Measurements from ENCODE around the gene INF2.
"Not testable (repeated sequence)": the region's sequence is repeated elsewhere in the genome, so short reads cannot be mapped to it uniquely, and the experiment has no call there.

Gene INF2

DNA sequence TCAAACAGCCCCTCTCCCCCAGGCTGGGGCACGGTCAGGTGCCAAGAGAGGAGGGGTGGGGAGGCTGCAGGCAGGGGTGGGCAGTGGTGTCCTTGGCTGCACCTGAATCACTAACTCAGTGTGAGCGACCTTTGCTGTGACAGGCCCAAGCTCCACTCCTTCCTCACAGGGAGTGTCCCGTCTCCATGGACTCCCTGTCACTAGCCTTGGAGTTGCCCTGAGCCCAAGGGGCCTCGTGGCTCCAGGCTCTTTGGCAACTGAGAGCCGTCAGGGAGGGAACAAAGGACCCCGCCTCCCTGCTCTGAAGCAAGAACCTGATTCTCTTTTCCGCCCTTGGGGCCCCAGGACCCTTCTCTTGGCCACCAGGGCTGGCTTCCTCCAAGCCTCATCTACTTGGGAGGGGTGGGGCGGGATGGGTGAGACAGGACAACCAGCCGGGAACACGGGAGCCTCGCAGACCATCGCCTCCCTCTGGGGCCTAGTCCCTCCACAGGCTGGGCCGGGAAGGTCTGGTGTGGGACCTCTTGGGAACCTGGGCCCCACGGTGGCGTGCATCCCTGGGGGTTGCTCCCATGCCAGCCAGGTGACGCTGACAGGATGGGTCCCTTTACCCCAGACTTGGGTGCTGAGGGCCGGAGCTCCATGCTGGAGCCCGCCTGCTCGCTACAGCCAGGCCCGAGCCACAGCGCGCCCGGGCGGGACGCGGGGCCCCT lies 33.7 kb downstream of the INF2 start:
- DNase-seq: no peak

- DNase-seq: peak; percentile 34
Measured at GRCh38 chr14:104723651-104724406, 34.4 kb downstream of the INF2 start, which contains the start of gene ADSS1. Gene ADSS1, plus strand, starts transcription at chr14:104724229. Its CDS starts 42 bp downstream, at chr14:104724271.

DNA sequence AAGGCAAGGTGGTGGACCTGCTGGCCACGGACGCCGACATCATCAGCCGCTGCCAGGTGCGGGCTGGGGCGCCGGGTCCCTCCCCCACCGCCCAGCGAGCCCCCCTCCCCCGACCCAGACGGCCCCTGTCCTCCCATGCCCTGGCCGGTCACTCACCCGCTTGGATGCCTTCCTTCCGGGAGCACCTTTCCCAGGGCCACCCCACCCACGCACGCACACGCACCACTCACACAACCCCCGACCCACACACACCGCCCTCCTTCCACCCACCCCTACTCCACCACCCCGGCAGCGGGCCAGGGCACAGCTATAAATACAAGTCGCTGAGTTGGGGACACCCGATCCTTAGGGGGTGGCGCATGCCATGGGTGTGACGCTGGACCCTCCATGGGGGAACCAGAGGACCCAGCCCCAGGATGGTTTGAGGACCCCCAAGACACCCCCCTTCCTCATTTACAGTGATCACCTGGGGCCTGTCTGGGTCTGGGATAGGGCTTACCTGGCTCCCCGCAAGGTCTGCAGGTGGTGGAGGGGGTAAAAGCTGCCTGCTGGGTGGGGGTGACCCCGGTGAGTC lies 35.1 kb downstream of the INF2 start:
- no peak for DNase-seq

DNA sequence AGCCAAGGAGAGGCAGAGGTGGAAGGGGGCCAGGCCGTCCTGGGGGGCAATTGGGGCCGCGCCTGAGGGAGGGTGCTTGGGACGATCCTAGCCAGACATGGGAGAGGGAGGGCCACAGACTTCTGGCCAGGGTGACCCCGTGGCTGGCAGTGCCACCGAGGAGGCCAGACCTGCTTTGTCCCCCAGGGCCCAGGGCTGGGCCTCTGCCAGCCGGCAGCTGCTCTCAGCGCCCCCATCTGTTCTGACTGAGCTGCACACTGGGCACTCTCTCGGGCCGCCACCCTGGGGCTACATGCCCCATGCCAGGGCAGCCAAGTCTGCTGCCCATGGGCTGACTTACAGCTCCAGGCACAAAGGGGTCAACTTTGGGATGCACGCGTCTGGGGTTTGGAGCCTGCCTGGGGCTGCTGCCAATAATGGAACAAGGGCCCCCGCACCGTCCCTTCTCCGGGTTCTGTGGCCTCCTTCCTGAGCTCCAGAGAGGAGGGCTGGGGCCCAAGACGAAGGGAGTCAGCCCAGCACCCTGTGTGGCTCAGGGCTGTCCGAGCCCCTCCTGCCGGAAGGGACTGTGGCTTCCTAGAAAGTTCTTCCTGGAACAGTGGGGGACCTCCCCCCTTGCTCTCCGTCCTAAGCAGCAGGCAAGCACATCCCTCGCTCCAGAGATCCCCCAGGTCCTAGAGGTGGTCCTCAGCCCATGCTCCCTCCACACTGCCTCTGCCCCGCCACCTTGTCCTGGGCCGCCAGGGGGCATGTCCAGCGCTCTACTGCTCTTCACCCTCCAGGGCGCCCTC lies 35.8 kb downstream of the INF2 start:
- peak; percentile 29 for DNase-seq

DNA sequence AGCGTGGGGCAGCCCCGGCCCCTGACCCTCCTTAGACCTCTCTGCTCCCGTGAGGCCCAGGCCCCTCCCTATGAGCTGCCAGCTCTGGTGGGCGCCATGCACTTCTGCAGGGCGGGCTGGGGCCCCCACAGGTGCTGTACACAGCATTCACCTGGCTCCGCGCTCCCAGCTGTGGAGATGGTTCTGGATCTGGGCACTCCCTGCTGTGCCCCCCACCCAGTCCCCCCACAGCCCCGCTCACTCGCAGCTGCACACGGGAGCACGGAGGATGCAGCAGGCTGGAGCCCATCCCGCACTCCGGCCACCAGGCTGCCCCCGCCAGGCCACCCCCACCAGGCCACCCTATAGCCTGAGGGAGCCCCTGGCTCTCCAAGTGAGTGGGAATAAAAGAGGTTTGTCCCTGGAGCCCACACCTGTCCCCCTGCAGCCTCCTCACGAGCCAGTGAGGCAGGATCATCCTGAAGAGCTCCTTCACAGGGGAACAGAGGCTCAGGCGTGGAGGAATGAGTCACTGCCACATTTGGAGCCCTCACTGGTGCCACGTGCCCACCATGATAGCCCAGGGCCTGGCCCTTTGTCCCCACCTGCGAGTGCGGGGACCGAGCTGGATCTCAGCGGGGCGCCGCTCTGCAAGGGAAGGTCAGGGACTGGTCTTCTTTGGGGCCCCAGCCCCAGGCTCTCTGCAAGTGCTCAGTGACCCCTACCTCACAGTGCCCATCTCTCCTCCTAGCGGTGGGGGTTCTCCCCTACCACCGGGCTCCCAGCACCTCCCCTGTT lies 36.5 kb downstream of the INF2 start:
- DNase-seq: no peak

- no peak for DNase-seq
Measured at GRCh38 chr14:104726600-104727451, 37.4 kb downstream of the INF2 start.

- no peak for DNase-seq
Measured at GRCh38 chr14:104728631-104729030, 39.2 kb downstream of the INF2 start.

- not testable (repeated sequence) for DNase-seq
Measured at GRCh38 chr14:104729176-104729834, 39.9 kb downstream of the INF2 start.

DNA sequence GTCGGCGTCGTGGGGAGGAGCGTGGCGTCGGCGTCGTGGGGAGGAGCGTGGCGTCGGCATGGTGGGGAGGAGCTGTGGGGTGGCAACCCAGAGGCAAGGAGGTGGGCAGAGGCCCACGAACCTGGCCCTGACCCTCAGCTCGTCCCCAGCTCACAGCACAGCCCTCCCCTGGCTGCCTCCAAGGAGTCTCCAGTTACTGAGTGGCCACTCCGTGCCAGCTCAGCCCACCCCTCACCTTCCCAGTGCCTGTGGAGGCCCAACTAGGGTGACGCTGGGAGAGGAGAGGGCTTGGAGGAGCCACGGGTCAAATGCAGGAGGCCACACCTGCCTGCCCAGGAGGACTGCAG lies 40.4 kb downstream of the INF2 start:
- no peak for DNase-seq

DNA sequence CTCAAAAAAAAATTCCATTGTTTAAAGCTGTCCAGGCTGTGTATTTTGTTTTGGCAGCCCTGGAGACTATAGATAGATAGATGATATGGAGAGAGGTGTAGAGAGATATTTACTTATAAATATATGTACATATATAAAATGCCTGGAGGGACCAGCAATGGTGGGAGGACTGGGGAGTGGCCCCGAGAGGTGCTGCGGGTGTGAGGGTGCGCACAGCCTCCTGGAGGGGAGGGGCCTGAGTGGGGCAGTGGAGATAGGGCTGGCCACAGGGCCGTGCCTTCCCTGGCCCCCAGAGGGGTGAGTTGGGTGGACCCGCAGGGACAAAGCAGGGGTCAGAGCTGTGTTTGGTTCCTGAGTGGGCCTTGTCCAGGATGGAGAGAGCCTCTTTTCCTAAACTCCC lies 41.1 kb downstream of the INF2 start:
- DNase-seq: no peak

DNA sequence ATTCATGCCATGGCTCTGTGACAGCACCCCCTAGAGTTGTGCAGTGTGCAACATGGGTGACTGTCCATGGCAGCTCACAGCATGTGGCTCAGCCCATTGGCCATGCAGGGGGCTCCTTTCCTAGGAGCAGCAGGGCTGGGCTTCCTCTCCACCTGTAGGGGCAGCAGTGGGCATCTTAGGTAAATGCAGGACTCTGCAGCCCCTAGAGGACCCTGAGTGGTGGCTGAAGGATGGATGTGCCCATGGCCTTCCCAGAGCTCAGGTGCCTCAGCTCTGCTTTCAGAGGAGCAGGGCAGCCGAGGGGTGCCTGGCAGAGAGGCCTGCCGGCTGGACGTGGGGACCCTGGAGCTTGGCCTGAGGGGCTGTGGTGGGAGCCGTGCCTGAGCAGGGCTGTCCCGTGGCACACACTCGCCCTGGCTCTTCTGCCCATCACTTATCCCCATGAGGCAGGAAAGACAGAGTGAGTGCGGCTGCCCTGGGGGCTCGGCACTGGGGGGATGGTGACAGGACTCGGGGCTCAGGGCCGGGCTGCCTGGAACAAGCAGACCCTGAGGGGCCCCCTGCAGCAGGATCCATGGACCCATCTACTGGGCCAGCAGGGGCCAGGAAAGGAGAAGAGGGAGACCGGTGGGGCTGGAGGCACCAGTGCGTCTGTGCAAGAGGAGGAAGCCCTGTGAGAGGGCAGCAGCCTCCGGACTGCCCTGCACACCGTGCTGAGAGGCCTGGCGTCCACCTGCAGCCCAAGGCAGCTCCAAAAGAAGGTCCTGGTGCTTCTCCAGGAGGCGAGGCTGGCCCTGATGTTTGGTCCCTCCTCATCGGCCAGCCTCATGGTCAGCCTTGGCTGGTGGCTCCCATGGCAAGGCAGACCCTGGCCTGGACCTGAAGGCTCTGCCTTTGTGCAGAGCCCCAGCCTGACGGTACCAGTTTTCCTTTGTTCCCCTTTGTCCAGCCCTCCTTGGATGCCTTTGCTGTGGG lies 42.2 kb downstream of the INF2 start:
- DNase-seq: no peak

DNA sequence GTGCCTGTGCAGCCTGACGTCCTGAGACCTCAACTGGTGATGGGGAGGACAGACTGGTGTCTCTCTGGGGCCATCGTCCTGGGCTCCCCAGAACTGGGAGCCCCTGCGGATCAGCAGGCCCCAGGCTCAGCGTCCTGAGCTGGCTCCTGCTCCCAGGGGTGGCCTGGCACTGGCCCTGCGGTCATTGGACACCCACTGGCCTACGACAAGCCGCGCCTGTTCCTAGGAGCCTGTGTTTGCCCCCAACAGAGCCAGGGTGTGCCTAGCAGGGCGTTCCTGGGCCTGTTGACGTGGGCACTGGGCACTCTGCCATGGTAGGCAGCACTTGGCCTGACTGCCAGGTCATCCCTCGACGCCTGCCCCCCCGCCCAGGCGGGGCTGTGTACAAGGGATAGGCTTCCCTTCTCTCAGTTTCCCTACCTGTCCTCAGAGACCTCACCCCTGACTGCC lies 43.0 kb downstream of the INF2 start:
- no peak for DNase-seq

DNA sequence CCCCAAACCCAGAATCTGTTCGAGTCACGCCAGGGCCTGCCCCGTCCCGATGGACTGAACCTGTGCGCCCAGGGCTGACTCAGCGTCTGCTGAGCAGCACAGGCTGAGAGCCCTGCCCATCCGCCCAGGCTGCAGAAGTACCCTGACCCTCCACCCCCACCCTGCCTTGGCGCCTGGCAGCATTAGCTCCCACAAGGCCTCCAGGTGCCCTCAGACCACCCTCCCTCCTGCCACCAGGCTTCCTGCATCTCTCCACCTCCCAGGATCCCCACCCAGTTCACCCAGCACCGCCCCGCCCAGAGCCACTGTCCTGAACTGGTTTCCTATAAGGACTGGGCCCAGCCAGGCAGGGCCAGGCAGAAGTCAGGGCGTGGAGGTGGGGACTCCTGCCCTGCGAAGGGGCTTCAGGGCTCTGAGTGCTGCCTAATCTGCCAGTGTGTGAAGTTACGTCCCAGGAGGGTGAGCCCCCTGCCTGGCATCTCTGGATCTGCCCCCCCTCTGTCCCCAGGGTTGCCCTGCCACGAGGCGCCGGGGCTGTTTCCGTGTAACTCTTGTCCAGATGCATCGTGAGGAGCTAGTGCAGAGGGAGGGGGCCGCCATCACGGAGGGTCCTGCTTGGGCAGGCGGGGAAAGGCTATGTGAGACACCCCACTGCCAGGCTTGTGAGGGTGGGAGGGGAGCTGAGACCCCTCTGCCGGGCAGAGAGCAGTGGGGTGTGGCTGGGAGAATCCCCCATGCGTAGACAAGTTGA lies 43.7 kb downstream of the INF2 start:
- DNase-seq: no peak

GRCh38 chr14:104734051-104734587 lies 44.7 kb downstream of the INF2 start:
- DNase-seq: no peak

GRCh38 chr14:104734601-104734990 lies 45.2 kb downstream of the INF2 start:
- no peak for DNase-seq

GRCh38 chr14:104734991-104735779 lies 45.8 kb downstream of the INF2 start:
- no peak for DNase-seq

Measured in fibroblast of skin of back (primary cell).